ENCODE data around the gene MN1. TPM values are rescaled to one million over a fixed set of nuclear protein-coding genes. Genes with fewer than 3 reads are reported as not detected.

MN1 gene
- total and polyA plus RNA-seq, 7 donors: under 0.01 to 21.3 (median 6.4) TPM

DNA sequence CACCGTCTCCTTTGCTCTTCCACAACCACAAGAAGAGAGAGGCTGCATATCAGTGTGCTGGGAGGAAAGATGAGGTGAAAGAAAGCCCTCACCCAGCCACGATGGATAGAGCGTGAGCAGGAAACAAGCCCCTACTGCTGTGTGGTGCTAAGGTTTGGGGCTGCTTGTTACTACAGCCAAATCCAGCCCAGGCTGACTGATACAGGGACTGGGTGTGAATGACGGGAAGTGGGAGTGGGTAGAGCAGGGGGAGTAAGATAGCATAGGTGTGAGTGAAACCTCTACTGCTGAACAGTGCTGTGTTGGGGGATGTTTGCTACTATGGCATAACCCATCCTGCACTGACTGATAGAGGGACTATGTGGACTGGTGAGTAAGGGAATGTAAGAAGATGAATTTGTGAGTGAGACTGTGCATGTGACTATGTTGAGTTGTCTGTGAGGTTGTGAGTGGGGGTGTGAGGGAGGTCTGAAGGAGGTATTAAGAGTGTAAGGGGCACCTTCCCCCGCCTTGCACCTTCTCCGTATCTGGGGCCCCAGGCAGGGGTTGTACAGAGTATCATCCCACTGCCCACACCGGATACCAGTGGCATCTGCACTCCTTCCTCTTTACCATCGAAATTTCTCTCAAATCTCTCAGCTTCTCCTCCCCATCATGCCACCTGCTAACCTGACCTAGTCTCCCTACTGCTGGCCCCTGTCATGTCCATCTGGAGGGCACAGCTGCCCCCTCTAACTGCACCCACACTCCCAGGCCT lies 91.5 kb downstream of the MN1 start:
- Histone ChIP-seq H3K9me3 (no peaks in the 10 kb centered on the region), H3K27me3 (peaks cover 0 to 1% (median 0%) of the 10 kb centered on the region in 3 donors), H3K36me3 (no peaks in the 10 kb centered on the region), H3K27ac (no peak overlapping the region), H3K4me1 (no peaks in the 10 kb centered on the region), H3K4me3 (no peak overlapping the region)
- intact Hi-C loops (cut with DNase I): no loop called here
- 67 to 78% methylated on average over 8 of the region's 8 CpGs for WGBS, 2 donors
- TF ChIP-seq, protein P1, sequence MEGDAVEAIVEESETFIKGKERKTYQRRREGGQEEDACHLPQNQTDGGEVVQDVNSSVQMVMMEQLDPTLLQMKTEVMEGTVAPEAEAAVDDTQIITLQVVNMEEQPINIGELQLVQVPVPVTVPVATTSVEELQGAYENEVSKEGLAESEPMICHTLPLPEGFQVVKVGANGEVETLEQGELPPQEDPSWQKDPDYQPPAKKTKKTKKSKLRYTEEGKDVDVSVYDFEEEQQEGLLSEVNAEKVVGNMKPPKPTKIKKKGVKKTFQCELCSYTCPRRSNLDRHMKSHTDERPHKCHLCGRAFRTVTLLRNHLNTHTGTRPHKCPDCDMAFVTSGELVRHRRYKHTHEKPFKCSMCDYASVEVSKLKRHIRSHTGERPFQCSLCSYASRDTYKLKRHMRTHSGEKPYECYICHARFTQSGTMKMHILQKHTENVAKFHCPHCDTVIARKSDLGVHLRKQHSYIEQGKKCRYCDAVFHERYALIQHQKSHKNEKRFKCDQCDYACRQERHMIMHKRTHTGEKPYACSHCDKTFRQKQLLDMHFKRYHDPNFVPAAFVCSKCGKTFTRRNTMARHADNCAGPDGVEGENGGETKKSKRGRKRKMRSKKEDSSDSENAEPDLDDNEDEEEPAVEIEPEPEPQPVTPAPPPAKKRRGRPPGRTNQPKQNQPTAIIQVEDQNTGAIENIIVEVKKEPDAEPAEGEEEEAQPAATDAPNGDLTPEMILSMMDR (IDR thresholded peaks at IDR 0.05): no peak
- TF ChIP-seq EP300 (IDR thresholded peaks at IDR 0.05) (no peak), POLR2AphosphoS5 (IDR thresholded peaks at IDR 0.05) (no peak), POLR2A (IDR thresholded peaks at IDR 0.05) (no peak)
- DNase-seq: no peak

DNA sequence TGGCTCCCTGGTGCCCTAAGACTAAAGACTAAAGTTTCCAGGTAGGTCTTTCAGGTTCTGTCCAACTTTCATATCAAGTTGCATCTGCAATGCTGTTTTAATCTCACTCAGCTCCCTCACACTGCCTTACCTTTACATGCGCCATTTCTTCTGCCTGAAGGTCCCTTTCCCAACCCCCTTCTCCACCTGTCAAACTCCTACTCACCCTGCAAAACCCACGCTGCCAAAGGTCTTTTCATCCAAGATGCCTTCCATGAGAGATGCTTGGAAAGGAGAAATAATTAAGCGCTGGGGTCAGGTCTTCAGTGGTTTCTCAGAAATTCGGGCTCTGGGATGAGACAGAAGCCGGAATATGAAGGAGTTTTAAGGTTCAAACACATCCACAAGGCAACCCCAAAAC lies 95.1 kb downstream of the MN1 start:
- peaks cover 0 to 3% (median 0%) of the 10 kb centered on the region in 4 donors for H3K9me3 ChIP-seq
- intact Hi-C loops (cut with DNase I): no loop called here
- no peak overlapping the region for H3K4me3 ChIP-seq
- TF ChIP-seq EP300 (IDR thresholded peaks at IDR 0.05) (no peak), POLR2A (IDR thresholded peaks at IDR 0.05) (no peak), POLR2AphosphoS5 (IDR thresholded peaks at IDR 0.05) (no peak)
- TF ChIP-seq, protein P1 (IDR thresholded peaks at IDR 0.05): no peak
- no peak overlapping the region for H3K27ac ChIP-seq
- no peaks in the 10 kb centered on the region for H3K27me3 ChIP-seq
- no peaks in the 10 kb centered on the region for H3K36me3 ChIP-seq
- DNase-seq: no peak
- WGBS, 2 donors: 85 to 95% methylated on average over 5 of the region's 5 CpGs
- H3K4me1 ChIP-seq: no peaks in the 10 kb centered on the region

DNA sequence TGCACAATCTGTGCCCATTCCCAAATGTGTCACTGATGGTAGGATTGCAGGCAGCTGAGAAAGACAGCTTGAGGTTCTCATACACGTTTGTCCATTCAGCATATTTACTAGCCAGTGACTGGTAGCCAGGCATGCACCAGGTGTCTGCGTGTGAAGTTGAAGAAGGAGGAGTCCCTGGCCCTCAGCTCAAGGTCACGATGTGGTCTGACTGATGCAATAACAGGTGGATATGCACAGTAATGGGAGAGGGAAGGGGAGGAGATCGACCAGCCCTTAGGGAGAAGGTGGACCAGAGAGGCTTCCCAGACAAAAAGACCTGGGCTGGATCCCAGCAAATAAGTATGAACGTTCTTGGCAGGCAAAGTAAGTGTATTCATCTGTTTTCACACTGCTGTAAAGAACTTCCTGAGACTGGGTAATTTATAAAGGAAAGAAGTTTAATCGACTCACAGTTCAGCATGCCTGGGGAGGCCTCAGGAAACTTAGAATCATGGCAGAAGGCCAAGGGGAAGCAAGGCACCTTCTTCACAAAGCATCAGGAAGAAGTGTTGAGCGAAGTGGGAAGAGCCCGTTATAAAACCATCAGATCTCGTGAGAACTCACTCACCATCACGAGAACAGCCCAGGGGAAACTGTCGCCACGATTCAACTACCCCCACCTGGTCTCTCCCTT lies 96.0 kb downstream of the MN1 start:
- H3K27me3 ChIP-seq: no peaks in the 10 kb centered on the region
- peaks cover 0 to 3% (median 0%) of the 10 kb centered on the region in 4 donors for H3K9me3 ChIP-seq
- H3K27ac ChIP-seq: no peak overlapping the region
- H3K36me3 ChIP-seq: no peaks in the 10 kb centered on the region
- no peak overlapping the region for H3K4me3 ChIP-seq
- no peak for TF ChIP-seq POLR2AphosphoS5 (IDR thresholded peaks at IDR 0.05)
- TF ChIP-seq POLR2A (IDR thresholded peaks at IDR 0.05): no peak
- no peak for TF ChIP-seq EP300 (IDR thresholded peaks at IDR 0.05)
- 53 to 65% methylated on average over 12 of the region's 12 CpGs for WGBS, 2 donors
- no peak for DNase-seq
- intact Hi-C loops (cut with DNase I): no loop called here
- no peaks in the 10 kb centered on the region for H3K4me1 ChIP-seq

DNA sequence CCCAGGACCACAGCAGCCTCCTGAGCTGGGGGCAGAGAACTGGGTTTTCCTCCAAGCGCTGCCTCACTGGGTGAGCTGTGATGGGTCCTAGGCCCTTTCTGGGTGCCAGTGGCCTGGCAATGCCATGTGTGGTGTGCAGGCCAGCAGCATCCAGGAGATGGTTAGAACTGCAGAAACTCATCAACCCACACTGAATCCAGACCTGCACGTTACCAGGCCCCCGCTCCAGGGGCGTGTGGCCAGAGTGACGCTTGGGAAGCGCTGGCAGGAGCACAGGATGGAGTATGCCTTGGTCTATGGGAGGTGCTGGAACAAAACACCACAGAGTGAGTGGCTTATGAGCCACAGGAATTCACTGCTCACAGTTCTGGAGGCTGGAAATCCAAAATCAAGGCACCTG lies 97.0 kb downstream of the MN1 start:
- intact Hi-C loops (cut with DNase I): no loop called here
- WGBS, 2 donors: 96 to 97% methylated on average over 6 of the region's 6 CpGs
- DNase-seq: no peak
- Histone ChIP-seq H3K27me3 (no peaks in the 10 kb centered on the region), H3K27ac (no peak overlapping the region), H3K4me3 (no peak overlapping the region), H3K4me1 (no peaks in the 10 kb centered on the region), H3K36me3 (no peaks in the 10 kb centered on the region), H3K9me3 (peaks cover 0 to 3% (median 0%) of the 10 kb centered on the region in 4 donors)
- TF ChIP-seq EP300 (IDR thresholded peaks at IDR 0.05) (no peak), POLR2A (IDR thresholded peaks at IDR 0.05) (no peak), POLR2AphosphoS5 (IDR thresholded peaks at IDR 0.05) (no peak)
- TF ChIP-seq, protein P1 (IDR thresholded peaks at IDR 0.05): no peak

DNA sequence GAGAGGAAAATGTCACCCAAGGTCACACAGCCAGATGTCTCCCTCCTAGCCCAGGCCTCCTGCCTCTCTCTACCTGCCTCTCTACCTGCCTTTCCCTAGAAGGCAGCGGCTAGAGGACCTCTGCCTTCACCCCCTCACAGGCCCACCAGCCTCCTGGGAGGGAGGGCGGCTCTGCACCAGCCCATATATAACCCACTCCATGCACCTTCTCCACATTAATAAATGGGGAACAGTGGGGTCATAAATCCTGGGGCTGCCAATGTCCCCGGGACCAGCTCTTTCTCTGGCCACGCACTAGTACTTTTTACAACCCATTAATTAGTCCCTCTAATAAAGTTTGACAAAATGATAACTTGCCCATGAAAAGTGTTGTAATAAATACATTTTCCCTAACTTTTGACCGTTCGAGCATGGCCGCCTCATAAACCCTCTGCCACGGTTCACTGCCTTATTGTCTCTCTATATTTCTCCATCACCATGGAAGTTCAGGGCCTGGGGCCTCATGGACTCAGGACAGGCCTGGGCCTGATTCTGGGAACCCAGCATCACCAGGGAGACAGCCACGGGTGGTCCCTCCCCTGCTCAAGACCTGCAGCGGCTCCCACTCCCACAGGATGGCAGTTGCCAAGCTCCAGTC lies 102.1 kb downstream of the MN1 start:
- intact Hi-C loops (cut with DNase I): no loop called here
- Histone ChIP-seq H3K36me3 (no peaks in the 10 kb centered on the region), H3K27me3 (no peaks in the 10 kb centered on the region), H3K4me3 (no peak overlapping the region), H3K27ac (no peak overlapping the region), H3K4me1 (peaks cover 0 to 7% (median 3%) of the 10 kb centered on the region in 4 donors), H3K9me3 (peaks cover 0 to 4% (median 2%) of the 10 kb centered on the region in 4 donors)
- WGBS, 2 donors: 75 to 77% methylated on average over 10 of the region's 10 CpGs
- DNase-seq: no peak
- TF ChIP-seq POLR2AphosphoS5 (IDR thresholded peaks at IDR 0.05): no peak
- no peak for TF ChIP-seq EP300 (IDR thresholded peaks at IDR 0.05)
- TF ChIP-seq, protein P1 (IDR thresholded peaks at IDR 0.05): no peak

Measured in sigmoid colon (tissue), 7 donors.